Stimulated activated CD4-positive, alpha-beta T cell treated with anti-CD3 and anti-CD28 coated beads, Interleukin-1b, Interleukin-23, amount 100 ng/mL, for 1 hour (primary cell): ENCODE results near the gene SLC35A5.
"Not testable (repeated sequence)": the region's sequence is repeated elsewhere in the genome, so short reads cannot be mapped to it uniquely, and the experiment has no call there.

Experiments used
- DNase-seq, 2 donors: peaks; one replicate each; pipeline ENCODE4 v3.0.0-alpha.2; 2020; ENCODE audit warnings: low read depth in 2 of 2

The SLC35A5 gene

GRCh38 chr3:112561734-112562529 is at the start of gene SLC35A5, which contains the start of gene ATG3:
Gene SLC35A5, plus strand, starts transcription at chr3:112562045. Its CDS starts 1,359 bp downstream, at chr3:112563404.
Gene ATG3, minus strand, starts transcription at chr3:112561962. Its CDS starts 434 bp downstream, at chr3:112561528.
- DNase-seq: peak; percentile 95 to 97

- no peak for DNase-seq
These were observed 49.5 kb upstream of the SLC35A5 start for GRCh38 chr3:112512320-112512719.

GRCh38 chr3:112514527-112515128 is 47.2 kb upstream of the SLC35A5 start:
- no peak for DNase-seq

- not testable (repeated sequence) for DNase-seq
These were observed 42.9 kb upstream of the SLC35A5 start for GRCh38 chr3:112518970-112519369.

GRCh38 chr3:112519424-112520001 is 42.3 kb upstream of the SLC35A5 start:
- DNase-seq: no peak

GRCh38 chr3:112524127-112524526 is 37.7 kb upstream of the SLC35A5 start:
- DNase-seq: not testable (repeated sequence)

- DNase-seq: no peak
These were observed 31.3 kb upstream of the SLC35A5 start for GRCh38 chr3:112530573-112530972.

GRCh38 chr3:112531358-112531781 is 30.5 kb upstream of the SLC35A5 start:
- DNase-seq: no peak

GRCh38 chr3:112539825-112540650 is 21.8 kb upstream of the SLC35A5 start:
- DNase-seq: no peak

GRCh38 chr3:112546216-112546759 is 15.6 kb upstream of the SLC35A5 start:
- DNase-seq: no peak

- DNase-seq: no peak
These were observed 11.0 kb upstream of the SLC35A5 start for GRCh38 chr3:112550859-112551258.

GRCh38 chr3:112555535-112556170 is 6.2 kb upstream of the SLC35A5 start:
- no peak for DNase-seq

GRCh38 chr3:112557976-112558375 is 3.9 kb upstream of the SLC35A5 start:
- DNase-seq: no peak

GRCh38 chr3:112560307-112560706 is 1.5 kb upstream of the SLC35A5 start:
- DNase-seq: no peak

GRCh38 chr3:112560721-112561483 is 943 bp upstream of the SLC35A5 start:
- peak in 1 of 2 donors; percentile 39 for DNase-seq

- peak in 1 of 2 donors; percentile 63 for DNase-seq
These were observed 436 bp upstream of the SLC35A5 start for GRCh38 chr3:112561484-112561733.

GRCh38 chr3:112564247-112564939 is 2.5 kb downstream of the SLC35A5 start:
- DNase-seq: not testable (repeated sequence)

- no peak for DNase-seq
These were observed 3.1 kb downstream of the SLC35A5 start for GRCh38 chr3:112564940-112565305.

- no peak for DNase-seq
These were observed 6.8 kb downstream of the SLC35A5 start for GRCh38 chr3:112568642-112569041.

- DNase-seq: no peak
These were observed 7.4 kb downstream of the SLC35A5 start for GRCh38 chr3:112569265-112569664.
